ENCODE results near the gene NOVA1.

Gene NOVA1

DNA sequence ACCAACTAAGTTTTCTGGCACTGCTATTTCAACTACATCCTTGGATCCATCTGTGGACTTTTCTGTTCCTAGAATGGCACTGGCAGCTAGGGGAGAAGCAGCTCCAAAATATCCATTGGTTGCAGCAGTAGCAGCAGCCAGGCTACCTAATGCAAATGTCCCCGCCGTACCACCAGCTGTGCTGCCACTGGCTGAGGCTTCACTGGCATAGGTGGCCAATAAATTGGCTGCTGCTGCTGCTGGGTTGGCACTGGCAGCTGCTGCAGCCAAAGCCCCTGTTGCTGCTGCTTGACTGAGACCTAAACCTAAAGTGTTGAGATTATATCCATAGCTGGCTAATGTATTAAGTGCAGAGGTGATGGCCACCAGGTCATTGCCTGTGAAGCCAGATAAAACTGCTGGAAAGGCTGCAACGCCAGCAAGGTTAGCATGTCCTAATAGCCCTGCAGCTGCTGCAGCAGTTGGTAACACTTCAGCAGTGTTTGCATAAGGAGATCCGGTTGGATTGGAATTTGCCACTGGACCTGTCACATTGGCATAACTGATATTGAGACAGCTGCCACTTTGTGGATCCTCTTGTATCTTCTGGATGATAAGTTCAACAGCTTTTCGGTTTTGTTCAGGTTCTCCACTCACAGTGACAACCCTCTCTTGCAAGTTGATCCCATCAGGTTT, 149.5 kb downstream of the NOVA1 start:
- no peak for DNase-seq (ENCODE audit: low read depth, low spot score)

DNA sequence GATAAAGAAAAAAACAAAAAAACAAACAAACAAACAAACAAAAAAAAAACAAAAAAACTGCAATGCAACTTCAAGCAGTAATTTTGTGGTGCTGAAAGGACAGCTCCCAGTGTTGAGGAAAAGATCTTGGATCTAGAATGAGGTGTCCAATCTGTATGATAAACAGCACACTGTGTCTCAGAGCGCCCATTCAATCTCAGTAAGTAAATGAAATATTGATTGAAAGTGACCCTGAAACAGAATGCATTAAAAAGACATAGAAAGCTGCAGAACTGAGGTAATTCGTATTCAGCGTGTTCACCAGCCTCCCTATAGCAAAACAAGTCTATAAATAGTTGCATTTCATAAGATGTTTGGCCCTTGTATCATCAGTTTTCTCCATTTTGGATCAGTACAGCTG, 153.0 kb downstream of the NOVA1 start:
- DNase-seq (ENCODE audit: low read depth, low spot score) = no peak

DNA sequence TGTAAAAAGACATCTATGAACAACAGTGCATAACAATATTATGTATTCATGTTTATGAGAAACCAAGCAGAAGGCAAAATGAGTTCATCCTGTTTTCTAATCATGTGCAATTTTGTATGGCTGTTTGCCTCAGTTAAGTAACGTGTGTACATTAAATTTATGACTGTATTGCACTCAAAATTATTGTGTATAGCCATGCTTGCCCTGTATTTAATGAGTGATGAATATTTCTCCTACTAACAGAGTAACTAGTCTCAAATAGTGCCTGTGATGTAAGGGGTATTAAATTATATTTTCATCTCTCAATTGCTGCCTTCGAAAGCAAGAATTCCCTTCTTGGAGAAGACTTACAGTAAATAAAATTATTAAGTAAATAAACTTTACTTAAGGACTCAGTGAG, 154.2 kb downstream of the NOVA1 start:
- DNase-seq (ENCODE audit: low read depth, low spot score) = no peak

DNA sequence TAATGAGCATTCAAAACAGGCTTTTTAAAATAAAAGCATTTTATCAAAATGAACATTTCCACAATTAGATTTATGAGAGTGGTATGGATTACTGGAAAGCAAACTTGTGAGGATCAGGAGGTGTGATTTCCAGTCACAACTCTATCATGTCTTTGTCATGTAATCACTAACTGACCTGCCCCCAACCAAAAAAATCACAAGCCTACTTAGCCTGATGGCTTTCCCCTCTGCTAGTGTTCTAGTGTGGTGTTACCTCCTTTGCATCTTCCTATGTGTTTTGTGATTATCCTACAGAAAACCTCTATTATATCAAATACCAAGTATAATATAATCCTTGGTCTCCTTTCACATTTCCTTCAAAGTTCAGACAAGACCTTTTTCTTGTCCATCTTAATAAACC, 168.6 kb downstream of the NOVA1 start:
- DNase-seq (ENCODE audit: low read depth, low spot score) = no peak

DNA sequence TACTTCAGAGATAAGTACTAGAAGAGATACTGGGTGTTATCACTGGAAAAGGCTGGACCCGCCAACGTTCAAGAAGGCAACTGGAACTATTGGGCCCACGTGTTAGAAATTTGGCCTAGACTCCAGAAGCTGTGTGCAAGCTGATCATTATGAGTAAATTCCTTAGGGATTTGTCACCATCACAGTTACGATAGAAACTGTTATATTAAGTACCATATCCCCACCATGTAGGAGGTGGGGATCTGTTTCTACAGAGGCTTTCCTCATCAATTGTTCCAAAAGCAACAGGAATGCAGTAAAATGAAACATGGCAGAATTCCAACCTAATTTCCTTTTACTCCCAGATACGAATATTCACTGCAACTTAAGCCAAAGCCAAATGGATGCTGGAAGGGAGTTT, 170.7 kb downstream of the NOVA1 start:
- no peak for DNase-seq (ENCODE audit: low read depth, low spot score)

- DNase-seq (ENCODE audit: low read depth, low spot score) = no peak
Measured at GRCh38 chr14:26424537-26424936, 173.3 kb downstream of the NOVA1 start.

DNA sequence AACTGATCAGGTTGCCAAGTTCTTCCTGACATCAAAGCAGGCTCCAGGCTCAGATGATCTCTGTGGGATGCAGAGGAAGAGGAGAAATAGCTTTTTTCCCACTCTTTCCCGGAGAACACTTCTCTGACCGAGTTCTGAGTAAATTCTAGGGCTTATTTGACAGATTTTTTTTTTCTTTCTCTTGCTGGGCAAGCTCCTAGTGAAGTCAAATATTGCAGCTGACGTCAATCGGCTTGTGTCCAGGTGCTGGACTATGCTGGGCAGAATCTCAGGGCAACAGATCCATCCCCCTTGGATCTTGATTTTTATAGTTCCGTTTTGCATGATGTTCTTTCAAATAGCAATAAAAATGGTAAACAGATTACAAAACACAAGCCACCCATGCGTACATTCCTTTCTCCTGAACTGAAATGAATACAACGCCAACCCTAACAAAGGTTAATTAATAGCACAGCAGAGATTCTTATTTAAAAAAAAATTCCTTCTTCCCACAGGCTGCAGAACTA, 182.2 kb downstream of the NOVA1 start:
- no peak for DNase-seq (ENCODE audit: low read depth, low spot score)

DNA sequence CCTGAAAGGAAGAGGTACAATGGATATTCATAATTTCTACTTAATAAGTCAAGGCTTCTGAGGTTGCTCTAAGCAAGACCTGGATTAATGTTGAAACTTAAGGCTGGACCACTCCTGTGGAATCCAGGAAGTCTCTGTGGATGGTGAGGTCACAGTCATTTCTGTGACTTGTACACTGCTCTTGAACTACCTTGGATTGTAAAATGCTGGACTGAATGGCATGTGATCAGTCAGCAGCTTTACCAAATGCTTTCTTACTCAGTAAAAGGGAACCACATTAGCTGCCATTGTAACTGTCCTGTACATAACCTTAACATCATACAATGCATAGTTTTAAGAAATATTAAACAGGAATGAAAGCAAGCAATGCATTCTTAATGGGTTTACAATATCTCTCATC, 182.9 kb downstream of the NOVA1 start:
- DNase-seq (ENCODE audit: low read depth, low spot score) = no peak

DNA sequence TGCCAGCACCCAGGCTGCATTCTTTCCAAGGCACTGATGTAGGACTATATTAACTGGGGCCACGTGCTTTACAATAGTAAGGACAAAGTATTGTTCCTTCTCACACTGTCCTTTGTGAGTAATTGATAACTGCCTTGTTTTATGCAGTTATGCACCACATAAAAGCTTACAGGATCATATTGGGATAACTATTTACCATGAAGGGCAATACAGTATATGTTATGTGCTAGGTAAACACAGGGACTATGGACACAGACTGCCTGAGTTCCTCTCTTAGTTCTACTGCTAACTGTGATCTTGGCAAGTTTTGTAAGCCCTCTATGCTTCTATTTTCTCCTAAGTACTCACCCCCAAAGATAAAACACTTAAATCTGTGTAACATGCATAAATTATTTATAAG, 183.7 kb downstream of the NOVA1 start:
- DNase-seq (ENCODE audit: low read depth, low spot score) = no peak

GRCh38 chr14:26412421-26412820, 185.4 kb downstream of the NOVA1 start:
- no peak for DNase-seq (ENCODE audit: low read depth, low spot score)

- no peak for DNase-seq (ENCODE audit: low read depth, low spot score)
Measured at GRCh38 chr14:26410189-26410685, 187.6 kb downstream of the NOVA1 start.

GRCh38 chr14:26404927-26405326, 192.9 kb downstream of the NOVA1 start:
- no peak for DNase-seq (ENCODE audit: low read depth, low spot score)

DNA sequence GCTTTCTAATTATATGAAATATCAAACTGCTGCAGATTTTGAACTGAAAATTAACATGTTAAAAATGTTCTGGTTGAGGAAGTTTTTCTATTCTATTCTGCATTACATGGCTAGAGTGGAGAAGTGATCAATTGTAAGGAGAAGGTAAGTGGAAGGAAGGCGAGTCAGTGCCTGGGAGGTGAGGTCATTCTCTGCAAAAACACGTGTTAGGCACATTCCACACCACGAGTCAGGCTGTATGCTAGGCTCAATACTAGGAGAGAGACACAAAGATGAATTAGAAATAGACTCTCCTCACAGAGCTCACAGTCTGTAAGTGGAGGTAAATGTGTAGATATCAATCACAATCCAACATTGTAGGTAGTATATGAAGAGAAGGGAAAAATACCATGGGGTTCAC, 194.1 kb downstream of the NOVA1 start:
- DNase-seq (ENCODE audit: low read depth, low spot score) = no peak

GRCh38 chr14:26402126-26402525, 195.7 kb downstream of the NOVA1 start:
- no peak for DNase-seq (ENCODE audit: low read depth, low spot score)

DNA sequence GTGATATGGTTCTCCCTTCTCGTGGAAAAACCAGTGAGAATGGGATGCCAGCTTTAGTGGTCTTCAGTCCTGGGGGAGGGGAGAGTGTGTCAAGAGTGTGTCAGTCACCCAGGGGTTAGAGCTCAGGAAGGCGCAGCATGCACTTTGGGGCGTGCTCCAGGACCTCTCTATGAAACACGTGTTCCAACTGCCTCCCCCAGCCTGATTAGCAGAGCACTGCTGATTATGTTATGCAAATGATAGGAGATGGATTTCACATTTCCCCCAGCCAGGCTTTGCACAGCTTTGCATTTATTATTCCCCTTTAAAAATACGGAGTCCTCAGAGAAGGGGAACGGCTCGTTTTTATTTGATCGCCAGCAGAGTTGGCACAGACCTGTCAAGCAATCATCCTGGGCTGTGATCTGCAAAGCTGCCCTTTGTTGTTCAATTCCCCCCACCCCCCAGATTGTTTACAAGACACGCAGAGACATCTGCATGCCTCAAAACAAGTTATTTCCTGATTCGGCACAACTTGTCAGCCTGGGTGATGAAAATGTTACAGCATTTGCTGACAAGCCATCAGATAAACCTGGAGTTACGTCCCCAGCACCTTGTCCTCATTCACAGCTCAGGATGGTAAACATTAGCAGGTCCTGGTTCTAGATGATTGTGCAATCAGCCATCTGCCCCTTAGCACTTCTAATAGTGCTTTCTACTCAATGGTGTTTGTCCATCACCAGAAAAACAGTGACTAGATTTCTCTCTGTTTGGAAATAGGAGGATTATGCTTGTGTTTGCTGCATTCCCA, 196.5 kb downstream of the NOVA1 start:
- DNase-seq (ENCODE audit: low read depth, low spot score) = no peak

DNA sequence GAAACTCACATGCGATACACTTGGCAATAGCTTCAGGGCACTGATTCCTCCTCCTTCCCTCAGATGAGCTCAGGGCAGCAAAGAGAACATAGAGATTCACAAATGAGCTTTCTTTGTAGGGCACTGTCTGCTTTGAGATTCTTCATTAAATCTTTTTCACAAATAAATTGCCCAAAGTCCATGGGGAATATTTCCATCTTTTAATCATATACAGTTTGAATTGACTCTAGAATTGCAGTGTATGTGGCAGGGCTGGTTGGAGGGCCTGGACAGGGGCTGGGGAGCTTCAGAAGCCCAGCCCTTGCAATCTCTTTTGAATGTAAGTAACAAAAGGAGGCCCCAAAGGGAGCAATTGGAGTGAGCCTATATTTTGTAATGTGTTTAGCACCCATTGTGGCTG, 197.5 kb downstream of the NOVA1 start:
- DNase-seq (ENCODE audit: low read depth, low spot score) = no peak

DNA sequence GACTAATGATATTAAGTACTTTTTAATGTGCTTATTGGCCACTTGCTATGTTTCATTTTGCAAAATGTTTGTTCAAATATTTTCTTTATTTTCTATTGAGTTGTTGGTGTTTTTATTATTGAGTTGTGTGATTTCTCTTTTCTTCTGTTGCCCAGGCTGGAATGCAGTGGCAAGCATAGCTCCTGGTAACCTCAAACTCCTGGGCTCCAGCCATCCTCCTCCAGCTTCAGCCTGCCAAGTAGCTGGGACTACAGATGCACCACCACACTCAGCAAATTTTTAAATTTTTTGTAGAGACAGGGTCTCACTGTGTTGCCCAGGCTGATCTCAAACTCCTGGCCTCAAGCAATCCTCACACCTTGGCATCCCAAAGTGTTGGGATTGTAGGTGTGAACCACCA, 199.2 kb downstream of the NOVA1 start:
- DNase-seq (ENCODE audit: low read depth, low spot score) = no peak
